BLaER1 (cell line): ENCODE data around the gene MARCHF3.
A peak's percentile ranks its signal among the peaks of the same experiment; 100 is the strongest.
"Not testable (repeated sequence)": the region's sequence is repeated elsewhere in the genome, so short reads cannot be mapped to it uniquely, and the experiment has no call there.

Experiments used
- H3K27ac ChIP-seq: shearing (Covaris generic); formaldehyde crosslinking; 2 replicates; pipeline ENCODE4 v1.8.1; 2022
- H3K27me3 ChIP-seq: shearing (Covaris generic); formaldehyde crosslinking; 2 replicates; pipeline ENCODE4 v1.8.1; 2022
- H3K36me3 ChIP-seq: shearing (Covaris generic); formaldehyde crosslinking; 2 replicates; pipeline ENCODE4 v1.8.1; 2022
- H3K4me1 ChIP-seq: shearing (Covaris generic); formaldehyde crosslinking; 2 replicates; pipeline ENCODE4 v1.8.1; 2022
- H3K4me2 ChIP-seq: shearing (Covaris generic); formaldehyde crosslinking; 2 replicates; pipeline ENCODE4 v1.8.1; 2022
- H3K4me3 ChIP-seq: shearing (Covaris generic); formaldehyde crosslinking; 2 replicates; pipeline ENCODE4 v1.8.1; 2022
- H3K9ac ChIP-seq: shearing (Covaris generic); formaldehyde crosslinking; 2 replicates; pipeline ENCODE4 v1.8.1; 2022
- H3K9me3 ChIP-seq: shearing (Covaris generic); formaldehyde crosslinking; 2 replicates; pipeline ENCODE4 v1.8.1; 2022
- H4K20me1 ChIP-seq: shearing (Covaris generic); formaldehyde crosslinking; 2 replicates; pipeline ENCODE4 v1.8.1; 2022
- Cebpa-rat ChIP-seq: shearing (Covaris generic); IDR thresholded peaks from 2 replicates; pipeline ENCODE4 v1.8.1; 2022

Gene MARCHF3

GRCh38 chr5:126851501-126852011, 178.8 kb downstream of the MARCHF3 start:
- Histone ChIP-seq H3K27me3 (no peaks in the 10 kb centered on the region), H3K36me3 (no peaks in the 10 kb centered on the region; the same call in 1 of the 2 replicates), H3K4me3 (no peak overlapping the region), H3K9ac (no peak overlapping the region; the same call in 1 of the 2 replicates), H3K27ac (peak overlapping the region; percentile 35; the same call in 1 of the 2 replicates), H3K9me3 (peaks cover 7% of the 10 kb centered on the region; the same call in 1 of the 2 replicates), H4K20me1 (no peaks in the 10 kb centered on the region), H3K4me1 (peaks cover 62% of the 10 kb centered on the region), H3K4me2 (peak overlapping the region; percentile 61)
- no peak for TF ChIP-seq Cebpa-rat

GRCh38 chr5:126849101-126849678, 181.2 kb downstream of the MARCHF3 start:
- Histone ChIP-seq H3K9me3 (peaks cover 2% of the 10 kb centered on the region; the same call in 1 of the 2 replicates), H3K27ac (no peak overlapping the region), H3K9ac (no peak overlapping the region), H3K27me3 (no peaks in the 10 kb centered on the region), H3K36me3 (no peaks in the 10 kb centered on the region; the same call in 1 of the 2 replicates), H3K4me2 (no peak overlapping the region), H3K4me3 (no peak overlapping the region), H3K4me1 (peaks cover 62% of the 10 kb centered on the region), H4K20me1 (no peaks in the 10 kb centered on the region)
- TF ChIP-seq Cebpa-rat: no peak

- H3K4me1 ChIP-seq: peaks cover 52% of the 10 kb centered on the region
- peak overlapping the region; percentile 15; the same call in 1 of the 2 replicates for H3K4me2 ChIP-seq
- no peak overlapping the region for H3K4me3 ChIP-seq
- no peaks in the 10 kb centered on the region for H3K9me3 ChIP-seq
- no peaks in the 10 kb centered on the region for H3K36me3 ChIP-seq
- no peaks in the 10 kb centered on the region for H4K20me1 ChIP-seq
- no peak overlapping the region for H3K9ac ChIP-seq
- H3K27me3 ChIP-seq: no peaks in the 10 kb centered on the region
- 0 out of 2 replicates have a peak overlapping the region, but pooled peaks have one; percentile 43 for H3K27ac ChIP-seq
- no peak for TF ChIP-seq Cebpa-rat
These were observed 182.1 kb downstream of the MARCHF3 start for GRCh38 chr5:126848253-126848652.

DNA sequence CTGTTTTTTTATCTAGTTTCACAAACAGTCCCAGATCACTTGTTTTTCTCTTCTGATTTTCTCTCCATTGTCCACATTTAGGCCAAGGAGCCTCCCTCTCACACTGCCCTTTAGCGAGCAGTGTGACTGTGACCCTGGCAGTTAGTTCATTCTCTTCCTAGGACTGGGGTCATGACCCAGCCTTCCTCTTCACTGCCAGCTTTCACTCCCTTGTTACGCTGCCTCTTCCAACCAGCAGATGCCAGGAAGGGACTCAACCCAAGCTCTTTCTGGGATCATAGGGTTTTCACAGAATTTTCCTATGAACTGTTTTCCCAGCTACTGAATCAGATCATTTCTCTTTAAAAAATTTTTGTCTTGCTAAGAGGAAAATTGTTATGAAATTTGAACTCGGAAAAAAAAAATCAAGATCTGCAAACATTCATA, 182.5 kb downstream of the MARCHF3 start:
- H3K4me2 ChIP-seq: no peak overlapping the region

DNA sequence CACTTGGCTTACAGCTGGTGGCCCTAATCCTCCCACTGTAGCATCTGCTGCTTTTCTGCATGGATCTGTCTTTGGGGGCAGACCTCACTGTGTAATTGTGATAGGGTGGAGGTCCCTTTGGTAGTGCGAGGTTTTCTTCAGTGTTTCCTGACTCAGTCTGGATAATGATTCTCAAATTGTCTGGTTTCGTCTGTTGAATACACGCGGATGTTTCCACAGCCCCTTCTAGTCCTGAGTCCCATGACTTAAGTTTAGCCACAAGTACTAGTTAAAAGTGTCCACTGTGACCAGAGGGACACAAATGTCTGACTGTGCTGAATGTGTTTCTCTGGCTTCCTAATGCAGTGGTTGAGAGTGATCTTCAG, 182.9 kb downstream of the MARCHF3 start:
- no peaks in the 10 kb centered on the region for H3K9me3 ChIP-seq
- TF ChIP-seq Cebpa-rat: no peak
- H3K36me3 ChIP-seq: no peaks in the 10 kb centered on the region
- H3K4me1 ChIP-seq: peaks cover 44% of the 10 kb centered on the region
- no peaks in the 10 kb centered on the region for H3K27me3 ChIP-seq
- no peak overlapping the region for H3K9ac ChIP-seq
- H3K4me3 ChIP-seq: no peak overlapping the region
- peak overlapping the region; percentile 43; the same call in 1 of the 2 replicates for H3K27ac ChIP-seq
- H3K4me2 ChIP-seq: no peak overlapping the region
- no peaks in the 10 kb centered on the region for H4K20me1 ChIP-seq

More for the DNA sequence above, 182.5 kb downstream of the MARCHF3 start:
- Histone ChIP-seq H4K20me1 (no peaks in the 10 kb centered on the region), H3K36me3 (no peaks in the 10 kb centered on the region), H3K4me3 (no peak overlapping the region), H3K27ac (peak overlapping the region; percentile 43; the same call in 1 of the 2 replicates), H3K4me1 (peaks cover 48% of the 10 kb centered on the region), H3K9me3 (no peaks in the 10 kb centered on the region), H3K27me3 (no peaks in the 10 kb centered on the region), H3K9ac (no peak overlapping the region)
- no peak for TF ChIP-seq Cebpa-rat

GRCh38 chr5:126846744-126847455, 183.5 kb downstream of the MARCHF3 start:
- Histone ChIP-seq H3K27me3 (no peaks in the 10 kb centered on the region), H3K4me3 (no peak overlapping the region), H4K20me1 (no peaks in the 10 kb centered on the region), H3K4me2 (no peak overlapping the region), H3K4me1 (peaks cover 39% of the 10 kb centered on the region), H3K9ac (no peak overlapping the region), H3K9me3 (no peaks in the 10 kb centered on the region), H3K36me3 (no peaks in the 10 kb centered on the region), H3K27ac (0 out of 2 replicates have a peak overlapping the region, but pooled peaks have one; percentile 43)
- no peak for TF ChIP-seq Cebpa-rat

DNA sequence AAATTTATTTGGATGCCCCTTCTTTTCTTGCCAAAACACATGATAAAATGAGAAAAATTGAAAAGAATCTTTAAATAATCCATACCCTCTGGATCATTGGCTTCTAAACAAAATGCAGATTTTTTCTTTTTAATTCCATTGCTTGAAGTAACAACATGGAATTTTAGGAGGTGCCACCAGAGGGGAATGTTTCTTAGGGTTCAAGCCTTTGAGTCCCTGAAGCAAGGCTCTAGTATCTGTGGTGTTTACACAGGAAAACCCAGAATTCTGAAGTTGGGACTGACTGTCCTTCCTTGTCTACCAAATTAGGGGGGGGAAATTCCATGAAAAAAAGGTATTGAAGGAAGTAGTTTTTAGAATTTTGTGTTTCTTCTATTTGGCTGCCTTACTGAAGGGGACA, 184.0 kb downstream of the MARCHF3 start:
- Histone ChIP-seq H3K4me3 (no peak overlapping the region), H3K36me3 (no peaks in the 10 kb centered on the region), H3K4me2 (peak overlapping the region; percentile 23; the same call in 1 of the 2 replicates), H3K9me3 (no peaks in the 10 kb centered on the region), H4K20me1 (no peaks in the 10 kb centered on the region), H3K4me1 (peaks cover 33% of the 10 kb centered on the region), H3K27me3 (no peaks in the 10 kb centered on the region), H3K9ac (no peak overlapping the region), H3K27ac (no peak overlapping the region)
- no peak for TF ChIP-seq Cebpa-rat

GRCh38 chr5:126845470-126846070, 184.8 kb downstream of the MARCHF3 start:
- H3K36me3 ChIP-seq, H3K27me3 ChIP-seq, H4K20me1 ChIP-seq, H3K4me3 ChIP-seq, H3K9ac ChIP-seq, H3K9me3 ChIP-seq, H3K27ac ChIP-seq: not testable (repeated sequence)
- peak overlapping the region; percentile 61 for H3K4me2 ChIP-seq
- H3K4me1 ChIP-seq: peaks cover 33% of the 10 kb centered on the region

DNA sequence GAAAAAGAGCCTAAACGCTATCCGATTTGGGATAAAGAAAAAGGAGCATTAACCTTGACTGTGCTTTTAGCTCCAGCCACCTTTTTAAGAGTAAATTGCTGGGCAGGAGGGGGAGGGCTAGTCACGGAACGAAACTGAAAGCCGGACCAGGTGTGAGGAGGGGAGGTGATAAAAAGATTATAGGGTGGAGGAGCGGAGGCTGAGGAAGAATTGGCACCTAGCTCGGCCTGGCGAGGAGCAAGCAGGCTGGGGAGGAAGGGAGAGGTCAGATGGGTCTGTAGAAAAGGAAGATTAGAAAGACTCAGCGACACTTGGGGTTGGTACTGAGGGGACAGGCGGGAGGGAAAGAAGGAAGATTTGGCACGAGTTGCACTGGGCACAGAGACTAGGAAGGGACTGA, 187.0 kb downstream of the MARCHF3 start:
- H3K27ac ChIP-seq, H3K4me3 ChIP-seq, H3K27me3 ChIP-seq, H4K20me1 ChIP-seq, H3K9me3 ChIP-seq, H3K9ac ChIP-seq, H3K4me2 ChIP-seq: not testable (repeated sequence)
- Histone ChIP-seq H3K4me1 (peaks cover 29% of the 10 kb centered on the region), H3K36me3 (peaks cover 12% of the 10 kb centered on the region; the same call in 1 of the 2 replicates)

DNA sequence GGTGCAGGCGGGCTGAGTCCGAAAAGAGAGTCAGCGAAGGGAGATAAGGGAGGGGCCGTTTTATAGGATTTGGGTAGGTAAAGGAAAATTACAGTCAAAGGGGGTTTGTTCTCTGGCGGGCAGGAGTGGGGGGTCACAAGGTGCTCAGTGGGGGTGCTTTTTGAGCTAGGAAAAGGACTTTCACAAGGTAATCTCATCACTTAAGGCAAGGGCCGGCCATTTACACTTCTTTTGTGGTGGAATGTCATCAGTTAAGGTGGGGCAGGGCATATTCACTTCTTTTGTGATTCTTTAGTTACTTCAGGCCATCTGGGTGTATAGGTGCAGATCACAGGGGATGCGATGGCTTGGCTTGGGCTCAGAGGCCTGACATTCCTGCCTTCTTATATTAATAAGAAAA, 191.0 kb downstream of the MARCHF3 start:
- H3K4me2 ChIP-seq, H3K27me3 ChIP-seq, H3K9me3 ChIP-seq, H3K9ac ChIP-seq, H3K4me3 ChIP-seq, H3K4me1 ChIP-seq, H3K27ac ChIP-seq, H4K20me1 ChIP-seq: not testable (repeated sequence)
- peaks cover 48% of the 10 kb centered on the region for H3K36me3 ChIP-seq
